ENCODE measurements around the gene KNDC1. TPM values are rescaled to one million over a fixed set of nuclear protein-coding genes. Genes with fewer than 3 reads are reported as not detected.
"Not testable (repeated sequence)": the region's sequence is repeated elsewhere in the genome, so short reads cannot be mapped to it uniquely, and the experiment has no call there.

The KNDC1 gene
- total RNA-seq, 2 donors from 2014 or later, result 0.29 to 0.32 TPM

DNA sequence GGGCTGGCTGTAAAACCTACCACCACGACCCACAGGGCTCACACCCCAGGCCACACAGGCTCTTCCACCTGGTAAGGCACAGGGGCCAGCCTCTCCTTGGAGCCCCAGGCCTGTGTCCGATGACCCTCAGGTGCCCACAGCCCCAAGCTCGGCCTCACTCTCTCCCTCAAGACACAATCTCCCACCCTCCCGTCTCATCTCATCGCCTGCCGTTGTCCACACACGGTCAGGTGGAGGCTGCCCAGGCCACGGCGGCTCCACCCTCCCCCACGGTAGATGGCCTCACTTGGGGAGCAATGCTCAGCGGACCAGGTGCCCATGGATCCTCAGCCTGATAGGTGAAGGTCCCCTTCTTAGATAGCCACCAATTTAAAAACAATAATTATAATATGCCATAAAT, 61.3 kb downstream of the KNDC1 start:
- no peak for DNase-seq
- no peaks in the 10 kb centered on the region for H3K9me3 ChIP-seq
- no peaks in the 10 kb centered on the region for H3K36me3 ChIP-seq
- intact Hi-C loops (cut with DNase I), result no loop called here
- H3K4me3 ChIP-seq, result no peak overlapping the region
- no peaks in the 10 kb centered on the region for H3K27me3 ChIP-seq
- TF ChIP-seq CTCF (IDR thresholded peaks at IDR 0.05), result no peak
- no peak overlapping the region for H3K9ac ChIP-seq (ENCODE audit: low read depth in 2 of 2, low read length in 2 of 2)
- H3K27ac ChIP-seq, result no peak overlapping the region
- H3K4me1 ChIP-seq, result no peaks in the 10 kb centered on the region

- DNase-seq; H3K4me3 ChIP-seq; H3K27ac ChIP-seq; H3K9me3 ChIP-seq; H3K27me3 ChIP-seq; H3K4me1 ChIP-seq; H3K9ac ChIP-seq (ENCODE audit: low read depth in 2 of 2, low read length in 2 of 2); H3K36me3 ChIP-seq; intact Hi-C loops (cut with DNase I): not testable (repeated sequence)
Observed at GRCh38 chr10:133221756-133222155, 61.7 kb downstream of the KNDC1 start.

- no peaks in the 10 kb centered on the region for H3K4me1 ChIP-seq
- no peak overlapping the region for H3K4me3 ChIP-seq
- H3K9ac ChIP-seq (ENCODE audit: low read depth in 2 of 2, low read length in 2 of 2), result no peak overlapping the region
- no peak for DNase-seq
- H3K27ac ChIP-seq, result no peak overlapping the region
- H3K9me3 ChIP-seq, result no peaks in the 10 kb centered on the region
- no peaks in the 10 kb centered on the region for H3K36me3 ChIP-seq
- no peak for TF ChIP-seq CTCF (IDR thresholded peaks at IDR 0.05)
- intact Hi-C loops (cut with DNase I), result no loop called here
- H3K27me3 ChIP-seq, result peaks cover 15% of the 10 kb centered on the region
Observed at GRCh38 chr10:133224076-133224475, 64.1 kb downstream of the KNDC1 start.

- Histone ChIP-seq H3K4me1 (no peaks in the 10 kb centered on the region), H3K36me3 (no peaks in the 10 kb centered on the region), H3K9ac (ENCODE audit: low read depth in 2 of 2, low read length in 2 of 2) (no peak overlapping the region), H3K27me3 (peaks cover 23% of the 10 kb centered on the region), H3K4me3 (no peak overlapping the region), H3K27ac (no peak overlapping the region), H3K9me3 (no peaks in the 10 kb centered on the region)
- intact Hi-C loops (cut with DNase I), result no loop called here
- TF ChIP-seq CTCF (IDR thresholded peaks at IDR 0.05), result no peak
- DNase-seq, result no peak
Observed at GRCh38 chr10:133224756-133225372, 64.8 kb downstream of the KNDC1 start.

DNA sequence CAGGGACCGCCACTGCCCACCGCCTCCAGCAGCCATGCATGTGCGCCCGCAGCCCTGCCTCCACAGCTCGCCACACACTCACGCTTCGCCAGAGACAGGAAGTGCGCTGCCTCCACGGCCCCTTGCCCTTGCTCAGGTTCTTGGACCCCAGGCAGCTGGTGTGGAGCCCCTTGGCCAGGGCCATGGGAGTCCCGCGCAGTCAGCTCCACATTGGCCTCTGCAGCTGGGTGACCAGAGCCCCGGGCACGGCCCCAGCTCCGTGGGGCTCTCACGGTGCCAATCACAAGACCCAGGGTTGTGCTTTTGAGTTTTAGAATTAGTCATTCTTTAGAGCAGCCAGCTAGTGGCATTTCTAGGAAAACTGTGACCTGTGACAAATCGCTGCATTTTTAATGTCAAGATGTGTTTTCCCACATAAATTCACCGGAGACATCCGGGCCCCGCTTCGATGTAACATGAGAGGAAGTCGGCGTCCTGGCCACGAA, 65.7 kb downstream of the KNDC1 start:
- Histone ChIP-seq H3K9ac (ENCODE audit: low read depth in 2 of 2, low read length in 2 of 2) (no peak overlapping the region), H3K4me3 (no peak overlapping the region), H3K9me3 (no peaks in the 10 kb centered on the region), H3K4me1 (no peaks in the 10 kb centered on the region), H3K27ac (no peak overlapping the region), H3K27me3 (peaks cover 30% of the 10 kb centered on the region), H3K36me3 (no peaks in the 10 kb centered on the region)
- TF ChIP-seq CTCF (IDR thresholded peaks at IDR 0.05), result no peak
- intact Hi-C loops (cut with DNase I), result no loop called here
- DNase-seq, result no peak

- Histone ChIP-seq H3K4me3 (no peak overlapping the region), H3K9ac (ENCODE audit: low read depth in 2 of 2, low read length in 2 of 2) (no peak overlapping the region), H3K36me3 (no peaks in the 10 kb centered on the region), H3K27ac (no peak overlapping the region), H3K27me3 (peaks cover 34% of the 10 kb centered on the region), H3K4me1 (no peaks in the 10 kb centered on the region), H3K9me3 (no peaks in the 10 kb centered on the region)
- no peak for TF ChIP-seq CTCF (IDR thresholded peaks at IDR 0.05)
- intact Hi-C loops (cut with DNase I), result no loop called here
- no peak for DNase-seq
Observed at GRCh38 chr10:133226251-133226808, 66.3 kb downstream of the KNDC1 start.

Data from colonic mucosa (tissue), 4 donors.